Stomach (tissue), 9 donors: Measurements from ENCODE around the gene MUC6. TPM values are rescaled to one million over a fixed set of nuclear protein-coding genes. Genes with fewer than 3 reads are reported as not detected.

Experiments
- DNase-seq, 2 donors: peaks; one replicate each; pipeline versions ENCODE4 v3.0.0 to v3.0.0-alpha.2; 2013 to 2019
- H3K27ac ChIP-seq, 5 donors: fragments of 200-600 bp in 4 of 5; sonication (generic) in 4 of 5; one replicate each; pipeline ENCODE4 v1.5.1; 2013 to 2019; ENCODE audit warnings: mild to moderate bottlenecking in 1 of 5, moderate library complexity in 1 of 5
- H3K27me3 ChIP-seq, 3 donors: fragments of 200-600 bp; sonication (generic); one replicate each; pipeline ENCODE4 v1.5.1; 2017 to 2019; ENCODE audit warnings: mixed run types in 1 of 3
- H3K36me3 ChIP-seq, 4 donors: fragments of 200-600 bp; sonication (generic); 1 replicate in 3 of 4; 2 replicates in 1 of 4; pipeline ENCODE4 v1.5.1; 2016 to 2019
- H3K4me1 ChIP-seq, 4 donors: fragments of 200-600 bp; sonication (generic); one replicate each; pipeline ENCODE4 v1.5.1; 2016 to 2019
- H3K4me3 ChIP-seq, 4 donors: fragments of 200-600 bp; sonication (generic) in 3 of 4; one replicate each; pipeline ENCODE4 v1.5.1; 2016 to 2019; ENCODE audit warnings: mild to moderate bottlenecking in 1 of 4
- H3K9me3 ChIP-seq, 4 donors: fragments of 200-600 bp; sonication (generic); one replicate each; pipeline ENCODE4 v1.5.1; 2016 to 2019
- EP300 ChIP-seq: sonication (generic); formaldehyde crosslinking; IDR thresholded peaks from one replicate; pipeline ENCODE4 v1.6.1; 2017; ENCODE audit warnings: antibody characterized with exemption
- POLR2A ChIP-seq, 4 donors: fragments of 450-650 bp; IDR thresholded peaks; one replicate each; pipeline ENCODE4 v1.6.1; 2016; ENCODE audit warnings: antibody characterized with exemption in 4 of 4, control low read depth in 2 of 4, mild to moderate bottlenecking in 1 of 4, moderate library complexity in 1 of 4
- POLR2AphosphoS5 ChIP-seq, 3 donors: sonication (generic); formaldehyde crosslinking; IDR thresholded peaks; one replicate each; pipeline ENCODE4 v1.6.1; 2016; ENCODE audit warnings: antibody characterized with exemption in 3 of 3
- WGBS, 5 donors: extraction: QIAGEN DNeasy Blood & Tissue Kit in 3 of 5; methylation state at CpG; one replicate each; pipeline versions ENCODE4 v1.1.5 to v1.1.7; 2013 to 2018; 5-methylcytosine and 5-hydroxymethylcytosine counted together
- intact Hi-C: fragments of 100-400 bp; cut with DNase I; formaldehyde crosslinking; loops from one replicate; pipeline ENCODE4 v1.15.1; 2023; ENCODE audit warnings: low total_unique reads
- polyA plus RNA-seq, 3 donors: library from polyadenylated mRNA; stranded (reverse); fragments of 200-250 nt; gene quantifications; one replicate each; pipeline ENCODE4 v1.2.3, GENCODE V29; 2013
- total RNA-seq, 5 donors: library from RNA; depleted of rRNA; stranded (reverse); fragments of >200 nt; gene quantifications; one replicate each; pipeline versions ENCODE4 v1.1.0 to v1.2.3, GENCODE V29; 2014 to 2016
- TF ChIP-seq, protein P1 (sequence below), 7 experiments: fragments of 450-650 bp in 4 of 7; fragments of 200-600 bp in 3 of 7; sonication (generic) in 3 of 7; IDR thresholded peaks; one replicate each; pipeline ENCODE4 v1.5.1; 2016 to 2019; ENCODE audit warnings: antibody characterized with exemption in 7 of 7, control low read depth in 2 of 7, mild to moderate bottlenecking in 1 of 7
- donor health status: healthy with polysubstance abuse.
- donor health status: Bipolar disorder and iron deficiency.
- donor health status: healthy.

The MUC6 gene
- total and polyA plus RNA-seq, 8 donors, result 0.29 to 215 (median 108) TPM

GRCh38 chr11:1014276-1014675, 22.2 kb downstream of the MUC6 start:
- TF ChIP-seq, protein P1, sequence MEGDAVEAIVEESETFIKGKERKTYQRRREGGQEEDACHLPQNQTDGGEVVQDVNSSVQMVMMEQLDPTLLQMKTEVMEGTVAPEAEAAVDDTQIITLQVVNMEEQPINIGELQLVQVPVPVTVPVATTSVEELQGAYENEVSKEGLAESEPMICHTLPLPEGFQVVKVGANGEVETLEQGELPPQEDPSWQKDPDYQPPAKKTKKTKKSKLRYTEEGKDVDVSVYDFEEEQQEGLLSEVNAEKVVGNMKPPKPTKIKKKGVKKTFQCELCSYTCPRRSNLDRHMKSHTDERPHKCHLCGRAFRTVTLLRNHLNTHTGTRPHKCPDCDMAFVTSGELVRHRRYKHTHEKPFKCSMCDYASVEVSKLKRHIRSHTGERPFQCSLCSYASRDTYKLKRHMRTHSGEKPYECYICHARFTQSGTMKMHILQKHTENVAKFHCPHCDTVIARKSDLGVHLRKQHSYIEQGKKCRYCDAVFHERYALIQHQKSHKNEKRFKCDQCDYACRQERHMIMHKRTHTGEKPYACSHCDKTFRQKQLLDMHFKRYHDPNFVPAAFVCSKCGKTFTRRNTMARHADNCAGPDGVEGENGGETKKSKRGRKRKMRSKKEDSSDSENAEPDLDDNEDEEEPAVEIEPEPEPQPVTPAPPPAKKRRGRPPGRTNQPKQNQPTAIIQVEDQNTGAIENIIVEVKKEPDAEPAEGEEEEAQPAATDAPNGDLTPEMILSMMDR (IDR thresholded peaks at IDR 0.05), result no peak
- TF ChIP-seq POLR2AphosphoS5 (IDR thresholded peaks at IDR 0.05), result peak in 1 of 3 donors; percentile 1
- 70 to 80% (median 72%) methylated on average over 12 to 14 of the region's 14 CpGs for WGBS, 5 donors
- Histone ChIP-seq H3K36me3 (peaks cover 28 to 56% (median 45%) of the 10 kb centered on the region in 4 donors), H3K9me3 (no peaks in the 10 kb centered on the region), H3K4me1 (peaks cover 0 to 5% (median 0%) of the 10 kb centered on the region in 4 donors), H3K27me3 (no peaks in the 10 kb centered on the region), H3K27ac (no peak overlapping the region), H3K4me3 (no peak overlapping the region)
- intact Hi-C loops, result no loop called here
- DNase-seq, result no peak

- DNase-seq, result no peak
- peaks cover 0 to 5% (median 0%) of the 10 kb centered on the region in 4 donors for H3K4me1 ChIP-seq
- peaks cover 29 to 63% (median 52%) of the 10 kb centered on the region in 4 donors for H3K36me3 ChIP-seq
- WGBS, 5 donors, result 68 to 100% (median 84%) methylated on average over 4 to 12 of the region's 12 CpGs
- H3K4me3 ChIP-seq, result no peak overlapping the region
- H3K27me3 ChIP-seq, result no peaks in the 10 kb centered on the region
- intact Hi-C loops, result no loop called here
- TF ChIP-seq, protein P1 (IDR thresholded peaks at IDR 0.05), result no peak
- TF ChIP-seq EP300, result no peak
- no peak overlapping the region for H3K27ac ChIP-seq
- no peaks in the 10 kb centered on the region for H3K9me3 ChIP-seq
Observed at GRCh38 chr11:1013631-1013935, 22.9 kb downstream of the MUC6 start.

DNA sequence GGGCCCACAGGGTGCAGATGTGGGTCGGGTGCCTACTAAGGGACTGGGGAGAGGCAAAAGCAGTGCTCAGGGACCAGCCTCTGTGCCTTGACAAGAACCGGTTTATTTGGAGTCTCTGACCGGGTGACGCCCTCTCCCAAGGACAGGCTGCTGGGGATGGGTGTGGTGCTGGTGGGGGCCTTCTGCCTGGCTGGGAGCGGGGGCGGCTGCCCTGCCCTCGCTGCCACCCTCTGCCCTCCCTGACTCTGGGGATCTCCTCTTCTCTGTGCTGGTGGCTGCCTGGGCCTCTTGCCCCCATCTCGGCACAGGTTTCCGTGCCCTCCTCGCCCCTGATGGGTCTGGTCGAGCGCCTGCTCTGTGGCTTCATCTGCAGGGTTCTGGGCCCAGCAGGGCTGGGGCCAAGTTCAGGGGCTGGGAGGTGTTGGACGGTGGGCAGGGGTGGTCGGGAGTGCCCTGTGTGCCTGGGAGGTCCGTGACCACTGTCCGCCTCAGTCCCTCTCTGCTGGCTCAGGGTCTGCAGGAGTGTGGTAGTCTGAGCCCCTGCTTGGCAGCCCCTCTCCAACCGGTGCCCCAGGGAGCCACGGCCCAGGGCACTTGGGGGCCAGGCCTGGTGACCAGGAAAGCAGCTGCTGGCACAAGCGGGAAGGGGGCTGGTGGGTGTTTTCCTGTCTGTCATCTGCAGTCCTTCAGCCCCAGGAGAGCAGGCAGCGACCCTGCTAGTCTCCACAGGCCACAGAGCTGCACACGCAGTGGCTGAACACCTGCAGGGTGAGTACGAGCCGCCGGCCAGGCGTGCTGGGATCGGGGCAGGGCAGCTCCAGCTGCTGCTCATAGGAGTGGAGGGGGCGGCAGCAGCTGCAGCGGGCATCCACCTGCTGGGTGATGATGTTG, 23.5 kb downstream of the MUC6 start:
- Histone ChIP-seq H3K27ac (no peak overlapping the region), H3K4me3 (no peak overlapping the region), H3K27me3 (no peaks in the 10 kb centered on the region), H3K4me1 (peaks cover 0 to 5% (median 0%) of the 10 kb centered on the region in 4 donors), H3K36me3 (peaks cover 35 to 69% (median 58%) of the 10 kb centered on the region in 4 donors), H3K9me3 (no peaks in the 10 kb centered on the region)
- intact Hi-C loops, result no loop called here
- TF ChIP-seq EP300, result no peak
- peak in 1 of 3 donors; percentile 5 for TF ChIP-seq POLR2AphosphoS5 (IDR thresholded peaks at IDR 0.05)
- WGBS, 5 donors, result 63 to 78% (median 74%) methylated on average over 16 to 28 of the region's 28 CpGs
- peak in 1 of 2 donors; percentile 54 for DNase-seq

GRCh38 chr11:1012291-1012690, 24.2 kb downstream of the MUC6 start:
- 63 to 87% (median 70%) methylated on average over 6 to 17 of the region's 17 CpGs for WGBS, 5 donors
- no peak for TF ChIP-seq POLR2AphosphoS5 (IDR thresholded peaks at IDR 0.05)
- TF ChIP-seq, protein P1 (IDR thresholded peaks at IDR 0.05), result no peak
- TF ChIP-seq EP300, result no peak
- no peak for TF ChIP-seq POLR2A (IDR thresholded peaks at IDR 0.05)
- H3K36me3 ChIP-seq, result peaks cover 42 to 76% (median 65%) of the 10 kb centered on the region in 4 donors

DNA sequence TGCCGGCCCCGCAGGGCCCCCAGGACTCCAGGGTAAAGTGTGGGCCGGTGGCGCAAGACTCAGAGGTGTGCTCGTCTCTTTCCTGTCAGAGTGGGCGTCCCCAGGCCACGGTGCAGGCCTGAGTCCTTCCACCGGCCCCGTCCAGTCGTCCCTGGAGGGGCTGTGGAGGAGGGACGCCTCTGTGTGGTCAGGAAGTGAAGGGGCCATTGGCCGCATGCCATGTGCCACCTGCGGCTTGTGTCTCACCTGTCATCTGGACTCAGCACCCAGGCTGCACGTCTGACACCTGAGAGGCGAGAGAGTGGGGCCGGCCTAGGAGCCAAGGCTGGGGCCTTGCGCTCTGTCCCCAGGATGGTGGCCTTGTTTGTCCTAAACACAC, 25.2 kb downstream of the MUC6 start:
- TF ChIP-seq, protein P1 (IDR thresholded peaks at IDR 0.05), result no peak
- peak in 1 of 3 donors; percentile 4 for TF ChIP-seq POLR2AphosphoS5 (IDR thresholded peaks at IDR 0.05)
- Histone ChIP-seq H3K4me3 (no peak overlapping the region), H3K9me3 (no peaks in the 10 kb centered on the region), H3K27ac (no peak overlapping the region), H3K36me3 (peaks cover 45 to 86% (median 74%) of the 10 kb centered on the region in 4 donors), H3K4me1 (peaks cover 0 to 5% (median under 1%) of the 10 kb centered on the region in 4 donors), H3K27me3 (no peaks in the 10 kb centered on the region)
- DNase-seq, result peak in 1 of 2 donors; percentile 46
- intact Hi-C loops, result no loop called here
- WGBS, 5 donors, result 50 to 78% (median 61%) methylated on average over 11 to 17 of the region's 17 CpGs

More at GRCh38 chr11:1012291-1012690, 24.2 kb downstream of the MUC6 start:
- no peak overlapping the region for H3K4me3 ChIP-seq
- no peak overlapping the region for H3K27ac ChIP-seq
- peaks cover 0 to 5% (median 0%) of the 10 kb centered on the region in 4 donors for H3K4me1 ChIP-seq
- intact Hi-C loops, result no loop called here
- DNase-seq, result no peak
- H3K9me3 ChIP-seq, result no peaks in the 10 kb centered on the region
- H3K27me3 ChIP-seq, result no peaks in the 10 kb centered on the region
